Measurements from ENCODE around the gene STAM. TPM values are rescaled to one million over a fixed set of nuclear protein-coding genes. Genes with fewer than 3 reads are reported as not detected.

STAM gene
- total RNA-seq, 1 experiment from 2014 or later: 38.8 TPM

DNA sequence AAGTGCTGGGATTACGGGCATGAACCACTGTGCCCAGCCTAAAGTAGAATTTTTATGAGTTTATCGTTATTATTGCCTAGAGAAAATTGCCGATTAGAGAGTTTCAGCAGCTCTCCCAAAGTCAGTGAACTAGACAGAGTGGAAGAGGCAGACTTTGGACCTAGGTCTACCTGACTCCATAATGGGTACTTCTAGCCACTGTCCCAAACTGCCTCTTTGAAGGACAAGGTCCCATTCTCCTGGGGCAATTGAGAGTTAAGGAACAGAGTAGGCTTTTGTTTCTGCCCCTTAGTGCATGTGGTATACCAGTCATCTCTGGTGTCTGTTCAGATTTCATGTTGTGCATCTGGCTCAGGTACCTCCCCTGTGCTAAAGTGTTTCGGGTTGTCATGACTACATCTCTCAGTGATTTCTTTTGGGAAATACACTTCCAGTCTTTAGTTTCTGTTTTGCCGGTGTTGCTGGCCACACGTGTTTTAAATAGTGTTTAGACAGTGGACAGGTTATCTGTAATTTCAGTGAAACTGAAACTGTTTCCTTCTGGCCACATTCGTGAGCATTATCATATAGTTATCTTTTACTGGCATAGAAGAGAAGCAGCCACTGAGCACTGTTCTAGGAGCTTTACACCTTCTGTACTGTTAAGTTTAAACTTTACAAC is 112.7 kb downstream of the STAM start:
- no TSS peak for BruUV-seq (replicated peaks)
- Histone ChIP-seq H3K4me2 (no peak overlapping the region), H3K79me2 (ENCODE audit: low read depth) (no peaks in the 10 kb centered on the region), H3K9me2 (ENCODE audit: insufficient read depth) (no peaks in the 10 kb centered on the region), H3K4me3 (no peak overlapping the region), H3F3A (ENCODE audit: insufficient read depth, low read depth) (no peaks in the 10 kb centered on the region), H3K27me3 (ENCODE audit: insufficient read depth, low read depth) (no peaks in the 10 kb centered on the region), H3K9me3 (ENCODE audit: insufficient read depth, low read depth) (no peaks in the 10 kb centered on the region), H3K4me1 (replicated peaks; ENCODE audit: insufficient read depth) (no peaks in the 10 kb centered on the region), H3K36me3 (ENCODE audit: low read depth) (no peaks in the 10 kb centered on the region), H4K20me1 (ENCODE audit: insufficient read depth) (no peaks in the 10 kb centered on the region), H2AFZ (no peak overlapping the region), H3K27ac (no peak overlapping the region)
- ChIA-PET CTCF (no interaction called here), POLR2A (ENCODE audit: unreplicated experiment) (interaction anchor here (0.6 kb wide), 2 partner anchors 90 to 113 kb away, joined by 3 to 6 read pairs; partner anchors contain the start of gene STAM)
- intact Hi-C loops (cut with micrococcal nuclease; ENCODE audit: unreplicated experiment): no loop called here
- TF ChIP-seq, protein P1, sequence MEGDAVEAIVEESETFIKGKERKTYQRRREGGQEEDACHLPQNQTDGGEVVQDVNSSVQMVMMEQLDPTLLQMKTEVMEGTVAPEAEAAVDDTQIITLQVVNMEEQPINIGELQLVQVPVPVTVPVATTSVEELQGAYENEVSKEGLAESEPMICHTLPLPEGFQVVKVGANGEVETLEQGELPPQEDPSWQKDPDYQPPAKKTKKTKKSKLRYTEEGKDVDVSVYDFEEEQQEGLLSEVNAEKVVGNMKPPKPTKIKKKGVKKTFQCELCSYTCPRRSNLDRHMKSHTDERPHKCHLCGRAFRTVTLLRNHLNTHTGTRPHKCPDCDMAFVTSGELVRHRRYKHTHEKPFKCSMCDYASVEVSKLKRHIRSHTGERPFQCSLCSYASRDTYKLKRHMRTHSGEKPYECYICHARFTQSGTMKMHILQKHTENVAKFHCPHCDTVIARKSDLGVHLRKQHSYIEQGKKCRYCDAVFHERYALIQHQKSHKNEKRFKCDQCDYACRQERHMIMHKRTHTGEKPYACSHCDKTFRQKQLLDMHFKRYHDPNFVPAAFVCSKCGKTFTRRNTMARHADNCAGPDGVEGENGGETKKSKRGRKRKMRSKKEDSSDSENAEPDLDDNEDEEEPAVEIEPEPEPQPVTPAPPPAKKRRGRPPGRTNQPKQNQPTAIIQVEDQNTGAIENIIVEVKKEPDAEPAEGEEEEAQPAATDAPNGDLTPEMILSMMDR (conservative IDR thresholded peaks at IDR 0.05): no peak
- TF ChIP-seq EZH2 (IDR thresholded peaks at IDR 0.05; ENCODE audit: low read depth): no peak
- peak in 1 of 2 experiments; percentile 27 for DNase-seq

DNA sequence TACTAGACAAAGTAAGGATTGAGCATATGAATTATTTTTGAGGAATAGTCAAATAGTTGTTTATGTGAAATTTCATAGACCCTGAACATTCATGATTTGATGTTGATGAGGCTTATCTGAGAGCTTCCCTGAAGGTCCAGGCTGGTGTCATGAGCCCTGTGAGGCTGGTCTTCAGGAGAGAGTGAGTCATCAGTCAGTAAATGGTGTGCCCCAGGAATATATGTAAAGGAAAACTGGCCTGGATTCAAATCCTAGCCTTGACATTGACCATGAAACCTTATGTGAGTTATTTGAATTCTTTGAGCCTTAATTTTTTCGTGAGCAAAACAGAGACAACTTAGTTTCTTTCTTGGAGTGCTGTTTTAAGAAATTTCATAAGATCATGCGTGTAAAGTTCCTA is 114.2 kb downstream of the STAM start:
- Histone ChIP-seq H2AFZ (no peak overlapping the region), H3K27ac (no peak overlapping the region), H3K4me1 (replicated peaks; ENCODE audit: insufficient read depth) (no peaks in the 10 kb centered on the region), H3K36me3 (ENCODE audit: low read depth) (no peaks in the 10 kb centered on the region), H3K9me2 (ENCODE audit: insufficient read depth) (no peaks in the 10 kb centered on the region), H3F3A (ENCODE audit: insufficient read depth, low read depth) (no peaks in the 10 kb centered on the region), H3K79me2 (ENCODE audit: low read depth) (no peaks in the 10 kb centered on the region), H3K27me3 (ENCODE audit: insufficient read depth, low read depth) (no peaks in the 10 kb centered on the region), H3K4me2 (no peak overlapping the region), H3K9me3 (ENCODE audit: insufficient read depth, low read depth) (no peaks in the 10 kb centered on the region), H3K4me3 (no peak overlapping the region), H4K20me1 (ENCODE audit: insufficient read depth) (no peaks in the 10 kb centered on the region)
- TF ChIP-seq, protein P1 (conservative IDR thresholded peaks at IDR 0.05): no peak
- no peak for TF ChIP-seq EZH2 (IDR thresholded peaks at IDR 0.05; ENCODE audit: low read depth)
- CTCF ChIA-PET: no interaction called here
- no peak for DNase-seq
- POLR2A ChIA-PET (ENCODE audit: unreplicated experiment): interaction anchor here (0.7 kb wide), 1 partner anchor 30 kb away, joined by 5 read pairs; no protein-coding TSS in a partner anchor
- BruUV-seq (replicated peaks): no TSS peak
- intact Hi-C loops (cut with micrococcal nuclease; ENCODE audit: unreplicated experiment): no loop called here

DNA sequence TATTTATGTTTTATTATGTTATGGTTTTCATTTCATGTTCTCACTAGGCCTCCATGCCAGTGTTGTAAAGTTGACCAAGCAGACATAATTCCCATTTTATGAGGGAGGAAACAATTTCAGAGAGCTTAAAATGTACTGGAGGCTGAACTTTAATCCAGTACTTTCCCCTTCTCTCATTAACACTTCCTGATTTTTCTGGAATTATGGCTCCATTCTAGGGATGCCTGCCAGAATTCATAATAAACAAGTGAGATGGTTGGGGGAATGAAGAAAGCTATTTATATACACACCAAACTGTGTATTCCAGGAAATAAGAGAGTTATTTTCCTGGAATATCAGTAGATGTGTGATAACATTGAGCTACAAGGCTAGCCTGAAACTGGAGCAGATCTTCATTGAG is 114.9 kb downstream of the STAM start:
- ChIA-PET CTCF (no interaction called here), POLR2A (ENCODE audit: unreplicated experiment) (no interaction called here)
- no peak for DNase-seq
- no peak overlapping the region for H3K27ac ChIP-seq
- H3K4me3 ChIP-seq: no peak overlapping the region
- no peaks in the 10 kb centered on the region for H3K4me1 ChIP-seq (replicated peaks; ENCODE audit: insufficient read depth)
- TF ChIP-seq, protein P1 (conservative IDR thresholded peaks at IDR 0.05): no peak
- TF ChIP-seq EZH2 (IDR thresholded peaks at IDR 0.05; ENCODE audit: low read depth): no peak
- BruUV-seq (replicated peaks): no TSS peak
- no peaks in the 10 kb centered on the region for H3F3A ChIP-seq (ENCODE audit: insufficient read depth, low read depth)
- no peaks in the 10 kb centered on the region for H3K27me3 ChIP-seq (ENCODE audit: insufficient read depth, low read depth)
- H3K9me2 ChIP-seq (ENCODE audit: insufficient read depth): no peaks in the 10 kb centered on the region
- H3K4me2 ChIP-seq: no peak overlapping the region
- no peaks in the 10 kb centered on the region for H3K79me2 ChIP-seq (ENCODE audit: low read depth)
- H2AFZ ChIP-seq: no peak overlapping the region
- intact Hi-C loops (cut with micrococcal nuclease; ENCODE audit: unreplicated experiment): no loop called here
- no peaks in the 10 kb centered on the region for H4K20me1 ChIP-seq (ENCODE audit: insufficient read depth)
- H3K36me3 ChIP-seq (ENCODE audit: low read depth): no peaks in the 10 kb centered on the region
- H3K9me3 ChIP-seq (ENCODE audit: insufficient read depth, low read depth): no peaks in the 10 kb centered on the region
